ENCODE data around the gene OR2T12.
"Not testable (repeated sequence)": the region's sequence is repeated elsewhere in the genome, so short reads cannot be mapped to it uniquely, and the experiment has no call there.

Gene OR2T12, protein sequence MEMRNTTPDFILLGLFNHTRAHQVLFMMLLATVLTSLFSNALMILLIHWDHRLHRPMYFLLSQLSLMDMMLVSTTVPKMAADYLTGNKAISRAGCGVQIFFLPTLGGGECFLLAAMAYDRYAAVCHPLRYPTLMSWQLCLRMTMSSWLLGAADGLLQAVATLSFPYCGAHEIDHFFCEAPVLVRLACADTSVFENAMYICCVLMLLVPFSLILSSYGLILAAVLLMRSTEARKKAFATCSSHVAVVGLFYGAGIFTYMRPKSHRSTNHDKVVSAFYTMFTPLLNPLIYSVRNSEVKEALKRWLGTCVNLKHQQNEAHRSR

DNA sequence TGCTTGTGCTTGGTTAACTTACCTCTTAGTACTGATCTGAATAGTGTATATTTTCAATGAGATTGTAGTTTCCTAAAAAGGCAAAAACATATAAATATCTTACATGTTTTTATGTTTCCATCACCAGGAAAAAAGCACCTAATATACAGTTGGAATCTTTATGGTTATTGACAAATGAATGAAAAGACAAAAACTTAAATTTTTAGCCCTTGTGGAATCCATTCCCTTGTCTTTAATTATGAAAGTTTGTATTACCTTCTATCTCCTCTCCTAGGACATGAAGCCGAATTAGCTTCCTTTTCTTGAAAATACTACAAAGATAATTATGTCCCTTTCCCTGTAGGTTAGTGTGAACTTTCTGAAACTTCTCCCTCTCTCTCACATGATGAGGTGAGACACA lies at the start of gene OR2T12:
Gene OR2T12, minus strand, starts transcription at position 101 of the 400 bp plus-strand sequence. CDS start 7,846 bp downstream, outside the sequence.
- no peak for DNase-seq (ENCODE audit: low read depth)

DNA sequence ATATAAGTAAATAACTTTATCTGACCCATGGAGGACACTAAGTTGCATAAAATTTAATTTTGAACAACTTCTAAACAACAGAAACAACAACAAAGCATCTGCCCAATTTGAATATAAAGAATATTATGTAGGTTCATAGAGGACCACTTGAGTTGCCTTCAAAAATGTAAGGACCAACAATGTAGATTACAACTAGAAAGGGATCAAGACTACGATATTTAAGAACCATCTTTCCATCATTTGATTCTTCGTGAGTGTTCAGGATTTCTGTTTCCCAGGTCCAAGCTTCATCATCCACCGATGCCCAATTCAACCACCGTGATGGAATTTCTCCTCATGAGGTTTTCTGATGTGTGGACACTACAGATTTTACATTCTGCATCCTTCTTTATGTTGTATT lies 45.3 kb upstream of the OR2T12 start, which contains the start of gene OR14C36:
Gene OR14C36, plus strand, starts transcription at position 301 of the 400 bp plus-strand sequence. Its CDS starts 0 bp downstream, at position 301.
- no peak for DNase-seq (ENCODE audit: low read depth)

DNA sequence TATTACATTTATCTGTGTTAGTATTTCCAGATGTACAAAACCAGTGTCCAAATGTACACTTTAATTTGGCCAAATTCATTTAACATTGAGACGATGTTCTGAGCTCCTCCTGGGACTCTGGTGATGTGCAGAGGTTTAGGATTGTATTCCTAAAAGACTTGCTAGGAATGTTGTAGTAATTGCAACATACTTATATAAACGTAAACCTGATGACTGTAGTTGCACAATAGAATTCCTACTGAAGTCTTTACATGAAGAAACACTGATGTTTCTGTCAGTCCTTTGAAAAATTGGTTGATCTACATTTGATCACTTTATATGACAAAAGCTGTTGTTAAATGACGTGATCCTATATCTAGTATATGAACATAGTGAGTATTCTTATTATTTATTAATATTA lies 40.2 kb upstream of the OR2T12 start:
- no peak for DNase-seq (ENCODE audit: low read depth)

DNA sequence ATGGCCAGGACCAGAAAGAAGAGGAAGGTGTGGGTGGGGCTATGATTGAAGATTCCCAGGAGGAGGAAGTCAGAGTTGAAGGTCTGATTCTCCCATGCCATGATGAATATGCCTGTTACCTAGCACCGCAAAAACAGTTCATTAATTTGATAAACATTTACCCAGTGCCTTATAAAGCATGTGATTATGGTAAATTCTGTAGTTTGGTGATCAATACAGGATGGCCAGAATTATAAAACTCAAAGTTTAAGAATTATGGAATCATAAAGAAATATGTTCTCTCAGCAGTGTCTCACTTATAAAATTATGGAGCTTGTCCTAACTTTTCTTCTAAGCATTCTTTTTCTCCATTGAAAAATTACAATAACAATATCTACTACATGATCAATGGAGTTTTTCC lies 21.2 kb upstream of the OR2T12 start, which contains the start of gene OR2M7:
Gene OR2M7, minus strand, starts transcription at position 101 of the 400 bp plus-strand sequence. Its CDS starts 0 bp downstream, at position 101.
- DNase-seq (ENCODE audit: low read depth): no peak

DNA sequence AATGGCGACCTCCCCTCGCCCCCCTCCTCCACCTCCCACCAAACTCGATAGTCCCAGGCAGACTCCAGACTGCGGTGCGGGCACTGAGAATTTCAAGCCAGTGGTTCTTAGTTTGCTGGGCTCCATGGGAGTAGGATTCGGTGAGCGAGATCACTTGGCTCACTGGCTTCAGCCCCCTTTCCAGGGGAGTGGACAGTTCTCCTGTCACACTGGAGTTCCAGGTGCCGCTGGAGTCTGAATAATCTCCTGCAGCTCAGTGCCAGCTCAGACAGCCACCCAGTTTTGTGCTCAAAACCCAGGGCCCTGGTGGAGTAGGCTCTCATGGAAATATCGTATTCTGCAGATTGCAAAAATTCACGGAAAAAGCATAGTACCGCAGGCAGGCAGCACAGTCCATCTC lies 13.6 kb upstream of the OR2T12 start:
- DNase-seq (ENCODE audit: low read depth): no peak

DNA sequence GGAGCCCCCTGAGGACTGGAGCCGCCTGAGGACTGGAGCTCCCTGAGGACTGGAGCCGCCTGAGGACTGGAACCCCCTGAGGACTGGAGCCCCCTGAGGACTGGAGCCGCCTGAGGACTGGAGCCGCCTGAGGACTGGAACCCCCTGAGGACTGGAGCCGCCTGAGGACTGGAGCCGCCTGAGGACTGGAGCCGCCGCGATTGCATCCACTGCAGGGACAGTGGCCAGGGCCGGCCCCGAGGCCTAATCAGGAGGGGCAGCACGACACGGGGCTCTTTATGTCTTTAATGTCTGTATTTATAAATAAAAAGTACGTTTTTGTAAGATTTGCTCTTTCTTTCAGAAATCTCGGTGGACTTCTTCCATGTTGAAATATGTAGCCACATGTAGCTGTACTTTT lies 3.5 kb upstream of the OR2T12 start:
- DNase-seq (ENCODE audit: low read depth): not testable (repeated sequence)

DNA sequence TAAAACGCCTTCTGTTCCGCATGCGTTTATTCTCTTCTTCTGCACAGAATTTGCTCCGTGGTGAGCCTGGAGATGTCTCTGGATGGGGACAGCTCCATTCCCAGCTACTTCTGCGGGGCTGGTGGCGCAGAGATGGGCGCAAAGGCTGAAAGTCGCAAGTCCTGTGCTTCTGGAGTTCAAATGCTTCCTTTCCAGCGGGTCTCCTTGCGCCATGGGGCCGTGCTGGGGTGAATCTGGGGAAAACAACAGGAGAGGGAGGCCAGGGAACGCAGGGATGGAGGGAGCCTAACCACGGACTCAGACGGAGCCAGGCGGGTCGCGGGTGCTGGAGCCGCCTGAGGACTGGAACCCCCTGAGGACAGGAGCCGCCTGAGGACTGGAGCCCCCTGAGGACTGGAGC lies 2.9 kb upstream of the OR2T12 start:
- no peak for DNase-seq (ENCODE audit: low read depth)

DNA sequence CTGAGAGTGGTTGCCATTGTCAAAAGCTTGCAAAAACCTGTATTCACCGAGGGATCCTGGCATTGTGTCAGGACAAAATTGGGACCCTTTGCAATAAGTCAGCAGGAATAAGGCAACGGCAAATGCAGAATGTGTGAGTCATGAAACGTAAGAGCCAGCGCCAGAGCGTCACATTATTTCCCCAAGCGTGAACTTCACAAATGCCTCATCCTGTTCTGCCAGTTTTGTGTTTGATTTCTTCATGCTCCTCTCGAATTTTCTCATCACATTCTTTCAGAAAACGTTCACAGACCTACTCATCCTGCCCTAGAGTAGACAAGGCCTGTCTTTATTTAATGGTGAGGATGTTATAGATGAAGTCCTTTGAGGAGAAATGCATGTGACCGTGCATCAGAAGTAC lies 2.4 kb upstream of the OR2T12 start:
- not testable (repeated sequence) for DNase-seq (ENCODE audit: low read depth)

DNA sequence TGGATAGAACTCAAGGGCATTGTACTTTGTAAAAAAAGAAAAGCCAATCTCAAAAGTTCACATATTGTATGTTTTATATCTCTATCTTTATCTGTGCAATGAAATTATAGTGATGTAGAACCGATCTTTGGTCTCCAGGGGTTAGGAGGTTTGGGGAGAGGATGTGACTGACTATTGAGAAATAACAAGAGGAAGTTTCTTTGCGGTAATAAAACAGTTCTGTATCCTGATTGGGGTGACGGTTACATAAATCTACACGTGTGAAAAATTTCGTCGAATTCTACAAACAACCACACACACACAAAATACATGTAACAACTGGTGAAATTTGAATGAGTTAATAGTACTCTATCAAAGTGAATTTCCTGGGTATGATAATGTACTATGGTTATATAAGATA lies 14.8 kb downstream of the OR2T12 start:
- DNase-seq (ENCODE audit: low read depth): no peak

DNA sequence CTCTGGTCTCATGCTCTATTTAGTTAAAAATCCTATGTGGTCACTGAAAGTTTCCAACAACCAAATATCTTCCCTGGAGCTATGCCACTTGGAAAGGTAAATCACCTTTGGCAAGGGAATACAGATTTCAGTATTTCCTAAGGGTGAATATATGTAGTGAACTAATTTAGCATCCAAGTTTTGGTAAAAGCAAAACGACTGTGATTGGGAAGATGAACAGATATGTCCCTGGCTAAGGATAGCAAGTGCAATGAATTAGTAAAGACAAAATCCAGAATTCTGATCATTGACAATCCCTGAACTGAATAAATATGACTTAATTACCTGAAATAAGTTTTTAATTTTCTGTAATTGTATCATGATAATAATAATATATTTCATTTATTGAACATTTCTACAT lies 25.3 kb downstream of the OR2T12 start, which contains the start of gene OR2T33:
Gene OR2T33, minus strand, starts transcription at position 101 of the 400 bp plus-strand sequence. CDS start 4,162 bp downstream, outside the sequence.
- DNase-seq (ENCODE audit: low read depth): no peak

DNA sequence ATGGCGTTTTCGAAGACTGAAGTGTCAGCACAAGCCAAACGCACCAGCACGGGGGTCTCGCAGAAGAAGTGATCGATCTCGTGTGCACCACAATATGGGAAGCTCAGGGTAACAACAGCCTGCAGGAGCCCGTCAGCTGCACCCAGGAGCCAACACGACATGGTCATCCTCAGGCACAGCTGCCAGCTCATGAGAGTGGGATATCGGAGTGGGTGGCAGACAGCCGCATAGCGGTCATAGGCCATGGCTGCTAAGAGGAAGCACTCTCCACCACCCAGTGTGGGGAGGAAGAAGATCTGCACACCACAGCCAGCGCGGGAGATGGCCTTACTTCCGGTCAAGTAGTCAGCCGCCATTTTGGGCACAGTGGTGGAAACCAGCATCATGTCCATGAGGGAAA lies 30.0 kb downstream of the OR2T12 start:
- DNase-seq (ENCODE audit: low read depth): not testable (repeated sequence)

DNA sequence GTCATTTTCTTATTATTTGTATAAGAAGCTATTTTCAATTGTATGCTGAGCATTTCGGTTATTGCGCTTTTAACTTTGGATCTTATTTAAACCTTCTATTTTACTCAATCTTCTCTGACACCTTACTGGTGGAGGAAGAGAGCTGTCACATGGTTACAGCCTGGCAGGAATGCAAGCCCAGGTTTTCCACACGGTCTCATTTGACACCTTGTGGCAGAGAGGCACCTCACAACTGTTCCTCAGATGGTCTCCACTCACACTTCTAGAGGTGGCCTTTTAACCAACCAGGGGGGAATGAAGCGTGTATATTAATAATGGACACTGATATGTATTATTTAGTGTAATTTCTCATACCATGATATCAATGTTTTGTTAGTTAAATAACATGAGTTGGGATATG lies 35.0 kb downstream of the OR2T12 start:
- no peak for DNase-seq (ENCODE audit: low read depth)

DNA sequence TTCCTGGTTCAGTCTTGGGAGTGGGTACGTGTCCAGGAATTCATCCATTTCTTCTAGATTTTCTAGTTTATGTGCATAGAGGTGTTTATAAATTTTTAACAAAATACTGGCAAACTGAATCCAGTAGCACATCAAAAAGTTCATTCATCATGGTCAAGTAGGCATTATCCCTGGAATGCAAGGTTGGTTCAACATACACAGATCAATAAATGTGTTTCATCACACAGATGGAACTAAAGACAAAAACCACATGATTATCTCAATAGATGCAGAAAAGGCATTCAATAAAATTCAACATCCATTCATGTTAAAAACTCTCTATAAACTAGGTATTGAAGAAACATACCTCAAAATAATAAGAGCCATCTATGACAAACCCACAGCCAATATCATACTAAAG lies 43.9 kb downstream of the OR2T12 start:
- not testable (repeated sequence) for DNase-seq (ENCODE audit: low read depth)

DNA sequence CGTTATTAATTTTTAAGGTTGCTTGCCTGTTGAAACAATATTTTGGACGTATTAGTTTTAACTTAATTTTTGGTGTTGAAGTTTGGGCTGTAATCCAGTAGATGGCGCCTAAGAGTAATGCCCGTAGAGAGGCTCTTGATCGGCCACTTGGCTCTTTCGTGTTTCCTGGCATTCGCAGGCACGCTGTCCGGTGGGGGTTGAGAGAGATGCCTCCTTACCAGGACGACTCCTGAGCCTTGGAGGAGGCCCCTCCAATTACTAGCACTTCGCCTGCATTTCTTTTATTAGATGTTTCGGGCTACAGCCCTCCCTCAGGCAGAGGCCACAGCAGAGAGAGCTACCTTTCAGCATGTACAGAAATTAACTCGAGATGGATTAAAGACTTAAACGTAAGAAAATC lies 60.0 kb downstream of the OR2T12 start:
- no peak for DNase-seq (ENCODE audit: low read depth)

Data from activated gamma-delta T cell treated with anti-CD3 and anti-CD28 coated beads, Interleukin-2, amount 50 U/mL, for 16 hours (primary cell).